Chondrocyte (in vitro differentiated cells): Measurements from ENCODE around the gene ACER3. TPM values are rescaled to one million over a fixed set of nuclear protein-coding genes. Genes with fewer than 3 reads are reported as not detected.
"Not testable (repeated sequence)": the region's sequence is repeated elsewhere in the genome, so short reads cannot be mapped to it uniquely, and the experiment has no call there.

Experiments
- DNase-seq: peaks from one replicate; pipeline ENCODE4 v3.0.0; 2021; ENCODE audit warnings: mixed read lengths, low spot score
- H3K27ac Mint-ChIP-seq: one replicate; pipeline ENCODE4 v1.8.0; 2021; ENCODE audit warnings: mild to moderate bottlenecking, moderate library complexity, mixed read lengths; ENCODE audit not compliant: unreplicated experiment
- H3K27me3 Mint-ChIP-seq: 2 replicates; pipeline ENCODE4 v1.8.0; 2021; ENCODE audit warnings: low read depth, mixed read lengths
- H3K36me3 Mint-ChIP-seq: 2 replicates; pipeline ENCODE4 v1.8.0; 2021; ENCODE audit warnings: low read depth, mixed read lengths
- H3K4me1 Mint-ChIP-seq: 2 replicates; pipeline ENCODE4 v1.8.0; 2021; ENCODE audit warnings: low read depth, mild to moderate bottlenecking, mixed read lengths
- H3K4me3 Mint-ChIP-seq: one replicate; pipeline ENCODE4 v1.8.0; 2021; ENCODE audit warnings: mild to moderate bottlenecking, moderate library complexity, mixed read lengths; ENCODE audit not compliant: unreplicated experiment
- H3K9me3 Mint-ChIP-seq: 2 replicates; pipeline ENCODE4 v1.8.0; 2021; ENCODE audit warnings: low read depth, mixed read lengths
- total RNA-seq: library from RNA; stranded (reverse); gene quantifications from 3 replicates; pipeline ENCODE4 v1.2.1, GENCODE V29; 2021
- TF ChIP-seq, protein P1 (sequence below): fragments of 200-600 bp; sonication (generic); IDR thresholded peaks from 2 replicates; pipeline ENCODE4 v1.5.0; 2021; ENCODE audit warnings: antibody characterized with exemption, mild to moderate bottlenecking, moderate library complexity

ACER3 gene
- total RNA-seq, 1 donor from 2014 or later, result 17.9 TPM

DNA sequence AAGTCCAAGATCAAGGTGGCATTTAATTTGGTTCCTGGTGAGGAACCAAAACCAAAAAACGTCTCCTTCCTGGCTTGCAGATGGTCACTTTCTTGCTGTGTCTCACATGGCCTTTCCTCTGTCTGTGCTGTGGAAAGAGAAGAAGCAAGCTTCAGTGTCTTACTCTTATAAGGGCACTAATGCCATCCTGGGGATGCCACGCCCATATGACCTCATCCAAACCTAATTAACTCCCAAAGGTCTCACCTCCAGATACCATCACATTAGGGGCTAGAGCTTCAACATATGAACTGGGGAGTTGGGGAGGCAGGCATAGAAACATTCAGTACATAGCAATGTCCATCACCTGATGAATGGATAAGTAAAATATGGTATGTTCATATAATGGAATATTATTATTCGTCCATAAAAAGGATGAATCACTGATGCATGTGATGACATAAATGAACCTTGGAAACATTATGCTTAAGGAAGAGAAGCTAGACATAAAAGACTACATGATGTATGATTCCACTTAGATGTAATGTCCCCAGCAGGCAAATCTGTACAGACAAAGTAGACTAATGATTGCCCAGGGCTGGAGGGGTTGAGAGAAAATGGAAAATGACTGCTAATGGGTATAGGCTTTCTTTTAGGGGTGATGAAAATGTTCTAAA, 94.9 kb downstream of the ACER3 start:
- TF ChIP-seq, protein P1, sequence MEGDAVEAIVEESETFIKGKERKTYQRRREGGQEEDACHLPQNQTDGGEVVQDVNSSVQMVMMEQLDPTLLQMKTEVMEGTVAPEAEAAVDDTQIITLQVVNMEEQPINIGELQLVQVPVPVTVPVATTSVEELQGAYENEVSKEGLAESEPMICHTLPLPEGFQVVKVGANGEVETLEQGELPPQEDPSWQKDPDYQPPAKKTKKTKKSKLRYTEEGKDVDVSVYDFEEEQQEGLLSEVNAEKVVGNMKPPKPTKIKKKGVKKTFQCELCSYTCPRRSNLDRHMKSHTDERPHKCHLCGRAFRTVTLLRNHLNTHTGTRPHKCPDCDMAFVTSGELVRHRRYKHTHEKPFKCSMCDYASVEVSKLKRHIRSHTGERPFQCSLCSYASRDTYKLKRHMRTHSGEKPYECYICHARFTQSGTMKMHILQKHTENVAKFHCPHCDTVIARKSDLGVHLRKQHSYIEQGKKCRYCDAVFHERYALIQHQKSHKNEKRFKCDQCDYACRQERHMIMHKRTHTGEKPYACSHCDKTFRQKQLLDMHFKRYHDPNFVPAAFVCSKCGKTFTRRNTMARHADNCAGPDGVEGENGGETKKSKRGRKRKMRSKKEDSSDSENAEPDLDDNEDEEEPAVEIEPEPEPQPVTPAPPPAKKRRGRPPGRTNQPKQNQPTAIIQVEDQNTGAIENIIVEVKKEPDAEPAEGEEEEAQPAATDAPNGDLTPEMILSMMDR, result no peak
- H3K27ac Mint-ChIP-seq, result no peak overlapping the region
- H3K4me1 Mint-ChIP-seq, result no peaks in the 10 kb centered on the region
- peaks cover 7% of the 10 kb centered on the region for H3K36me3 Mint-ChIP-seq
- H3K9me3 Mint-ChIP-seq, result no peaks in the 10 kb centered on the region
- DNase-seq, result no peak
- H3K4me3 Mint-ChIP-seq, result no peak overlapping the region
- H3K27me3 Mint-ChIP-seq, result no peaks in the 10 kb centered on the region

DNA sequence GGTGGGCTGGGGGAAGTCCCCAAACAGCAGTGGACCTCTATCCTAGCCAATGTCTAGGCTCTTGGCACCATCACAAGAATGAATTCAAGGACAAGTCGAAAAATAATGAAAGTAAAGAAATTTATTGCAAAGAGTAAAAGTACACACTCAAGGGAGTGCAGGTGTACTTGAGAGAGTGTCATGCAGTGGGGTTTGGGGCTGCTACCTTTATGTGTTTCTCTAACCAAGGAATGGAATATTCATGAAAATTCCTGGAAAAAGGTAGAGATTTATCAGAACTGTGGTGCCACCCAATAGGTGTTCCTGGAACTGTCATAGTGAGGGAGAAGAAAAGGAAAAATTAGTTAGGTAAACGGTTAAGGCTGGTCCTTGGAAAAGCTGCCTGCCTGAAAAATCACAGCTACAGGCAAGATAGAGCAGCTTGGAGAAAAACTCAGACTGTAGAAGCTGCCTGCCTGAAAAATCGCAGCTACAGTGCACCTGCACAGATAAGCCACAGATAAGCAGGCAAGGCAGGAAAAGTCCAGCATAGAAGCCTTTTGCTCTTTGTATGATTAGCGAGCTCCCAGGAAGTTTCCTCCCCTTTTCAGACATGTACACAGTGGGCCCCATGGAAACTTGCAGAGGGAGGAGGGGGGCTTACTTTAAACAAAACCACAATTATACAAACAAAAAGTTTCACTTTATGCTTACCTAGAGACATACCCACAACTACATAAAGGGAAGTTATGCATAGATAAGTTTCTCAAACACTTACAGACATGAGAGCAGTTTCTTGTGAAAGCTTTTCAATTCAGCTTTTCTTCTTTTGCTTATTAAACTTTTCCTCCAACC, 102.1 kb downstream of the ACER3 start:
- no peak for DNase-seq
- TF ChIP-seq, protein P1, result no peak
- Mint-ChIP-seq H3K27ac (no peak overlapping the region), H3K9me3 (peaks cover 10% of the 10 kb centered on the region), H3K36me3 (peaks cover 19% of the 10 kb centered on the region), H3K27me3 (no peaks in the 10 kb centered on the region), H3K4me3 (no peak overlapping the region), H3K4me1 (no peaks in the 10 kb centered on the region)

DNA sequence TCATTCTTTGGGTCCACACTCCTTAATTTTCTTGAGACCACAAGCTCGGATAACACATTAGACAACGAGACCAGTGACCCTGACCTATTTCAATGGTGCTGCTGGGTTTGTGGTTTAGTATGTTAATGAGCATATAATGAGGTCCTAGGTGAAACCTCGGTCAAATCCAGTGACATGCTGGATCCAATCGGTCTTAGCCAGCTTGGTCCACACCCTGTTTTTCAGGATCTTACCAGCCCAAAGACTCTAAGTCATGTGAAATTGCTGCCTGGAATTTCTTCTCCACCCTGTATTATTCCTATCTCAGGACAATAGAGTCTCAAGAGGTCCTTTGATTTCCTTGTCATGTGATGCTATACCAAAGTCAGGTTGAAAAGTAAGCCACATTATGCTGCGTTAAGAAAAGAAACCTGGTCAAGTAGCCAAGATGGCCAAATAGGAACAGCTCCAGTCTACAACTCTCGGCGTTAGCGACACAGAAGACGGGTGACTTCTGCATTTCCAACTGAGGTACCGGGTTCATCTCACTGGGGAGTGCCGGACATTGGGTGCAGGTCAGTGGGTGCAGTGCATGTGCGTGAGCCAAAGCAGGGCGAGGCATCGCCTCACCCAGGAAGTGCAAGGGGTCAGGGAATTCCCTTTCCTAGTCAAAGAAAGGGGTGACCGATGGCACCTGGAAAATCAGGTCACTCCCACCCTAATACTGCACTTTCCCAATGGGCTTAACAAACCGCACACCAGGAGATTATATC, 102.9 kb downstream of the ACER3 start:
- H3K4me3 Mint-ChIP-seq, H3K4me1 Mint-ChIP-seq, H3K27ac Mint-ChIP-seq, H3K27me3 Mint-ChIP-seq, DNase-seq: not testable (repeated sequence)
- Mint-ChIP-seq H3K36me3 (peaks cover 19% of the 10 kb centered on the region), H3K9me3 (peaks cover 10% of the 10 kb centered on the region)

DNA sequence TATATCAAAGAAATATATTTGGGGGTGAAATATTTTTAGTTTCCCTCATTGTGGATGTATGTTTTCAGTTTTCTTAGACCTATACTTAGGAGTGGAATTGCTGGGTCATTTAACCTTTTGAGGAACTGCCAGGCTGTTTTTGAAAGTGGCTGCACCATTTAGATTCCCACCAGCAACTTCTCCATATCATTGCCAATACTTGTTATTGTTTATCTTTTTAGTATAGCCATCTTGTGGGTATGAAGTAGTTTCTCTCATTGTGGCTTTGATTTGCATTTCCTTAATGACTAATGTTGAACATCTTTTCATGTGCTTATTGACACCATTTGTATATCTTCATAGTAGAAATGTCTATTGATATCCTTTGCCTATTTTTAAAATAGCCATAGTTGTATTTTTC, 111.3 kb downstream of the ACER3 start:
- no peak overlapping the region for H3K27ac Mint-ChIP-seq
- H3K27me3 Mint-ChIP-seq, result no peaks in the 10 kb centered on the region
- H3K4me1 Mint-ChIP-seq, result no peaks in the 10 kb centered on the region
- no peak for DNase-seq
- H3K36me3 Mint-ChIP-seq, result peaks cover 9% of the 10 kb centered on the region
- TF ChIP-seq, protein P1, result no peak
- no peak overlapping the region for H3K4me3 Mint-ChIP-seq
- peaks cover 16% of the 10 kb centered on the region for H3K9me3 Mint-ChIP-seq

DNA sequence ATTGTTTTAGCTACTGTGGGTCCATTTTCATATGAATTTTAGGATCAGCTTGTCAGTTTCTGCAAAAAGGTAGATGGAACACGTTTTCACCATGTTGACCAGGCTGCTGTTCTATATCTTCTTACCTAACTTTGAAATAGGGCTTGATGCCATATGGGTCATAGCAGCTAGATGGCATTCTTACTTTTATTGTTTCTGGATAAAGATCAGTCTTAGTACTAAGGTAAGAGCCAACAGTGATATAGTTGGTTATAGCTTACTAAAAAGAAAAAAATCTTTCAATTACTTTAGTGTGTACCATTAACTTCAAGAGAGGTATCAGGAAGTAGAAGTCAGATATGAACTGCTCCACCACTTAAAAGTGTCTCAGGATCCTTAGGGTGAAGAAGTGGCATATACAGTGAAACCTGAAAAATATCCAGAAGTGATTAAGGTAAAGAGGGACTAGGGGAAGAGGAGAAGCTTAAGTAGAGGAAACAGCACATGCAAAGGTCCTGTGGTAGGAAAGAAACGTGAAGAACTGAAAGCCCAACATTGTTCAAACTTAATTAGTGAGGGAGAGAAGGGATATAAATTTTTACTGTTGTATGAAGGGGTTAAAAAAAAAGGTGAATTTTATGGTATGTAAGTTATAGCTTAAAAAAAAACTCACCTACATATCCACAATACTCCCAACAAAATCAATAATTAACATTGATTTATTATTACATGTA, 113.6 kb downstream of the ACER3 start:
- Mint-ChIP-seq H3K36me3 (peaks cover 12% of the 10 kb centered on the region), H3K9me3 (peaks cover 16% of the 10 kb centered on the region), H3K4me1 (no peaks in the 10 kb centered on the region), H3K4me3 (no peak overlapping the region), H3K27ac (no peak overlapping the region), H3K27me3 (no peaks in the 10 kb centered on the region)
- TF ChIP-seq, protein P1, result no peak
- DNase-seq, result no peak
